ENCODE data around the gene TKFC.
A peak's percentile ranks its signal among the peaks of the same experiment; 100 is the strongest.

TKFC gene

DNA sequence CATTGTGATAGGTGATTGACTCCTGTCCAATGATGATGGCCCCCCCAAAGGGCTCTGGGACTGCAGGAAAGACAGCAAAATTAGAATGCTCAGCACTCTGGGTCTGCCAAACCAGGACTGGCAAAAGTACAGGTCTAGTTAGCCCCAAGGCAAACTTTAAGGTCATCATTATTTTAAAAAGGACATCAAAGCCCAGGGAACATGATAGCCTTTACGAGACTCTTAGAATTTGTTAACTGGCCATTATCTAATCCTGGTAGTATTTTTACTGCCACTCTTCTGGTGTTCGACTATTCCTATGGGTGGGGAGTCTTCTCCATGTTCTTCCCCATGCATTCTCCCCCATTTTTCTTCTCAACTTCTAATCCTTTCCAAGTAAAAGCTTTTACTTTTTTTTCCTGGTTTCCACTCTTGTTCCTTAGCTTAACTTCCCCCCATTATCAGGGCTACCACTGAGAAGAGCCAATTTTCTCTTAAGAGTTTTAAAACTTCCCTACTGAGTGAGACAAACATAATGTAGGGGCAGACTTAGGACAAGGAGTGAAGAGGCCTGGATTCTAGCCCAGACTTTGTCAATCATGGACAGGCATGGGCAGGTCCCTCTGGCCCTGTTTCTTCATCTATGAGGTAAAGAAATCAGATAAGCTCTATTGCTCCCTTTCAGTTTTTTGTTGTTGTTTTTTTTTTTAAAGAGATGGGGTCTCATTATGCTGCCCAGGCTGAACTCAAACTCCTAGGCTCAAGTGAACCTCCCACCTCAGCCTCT is 7.2 kb upstream of the TKFC start:
- H3K4me3 ChIP-seq (ENCODE audit: low read length), result no peak overlapping the region
- no peak for DNase-seq (ENCODE audit: low read depth)
- TF ChIP-seq, protein P1, sequence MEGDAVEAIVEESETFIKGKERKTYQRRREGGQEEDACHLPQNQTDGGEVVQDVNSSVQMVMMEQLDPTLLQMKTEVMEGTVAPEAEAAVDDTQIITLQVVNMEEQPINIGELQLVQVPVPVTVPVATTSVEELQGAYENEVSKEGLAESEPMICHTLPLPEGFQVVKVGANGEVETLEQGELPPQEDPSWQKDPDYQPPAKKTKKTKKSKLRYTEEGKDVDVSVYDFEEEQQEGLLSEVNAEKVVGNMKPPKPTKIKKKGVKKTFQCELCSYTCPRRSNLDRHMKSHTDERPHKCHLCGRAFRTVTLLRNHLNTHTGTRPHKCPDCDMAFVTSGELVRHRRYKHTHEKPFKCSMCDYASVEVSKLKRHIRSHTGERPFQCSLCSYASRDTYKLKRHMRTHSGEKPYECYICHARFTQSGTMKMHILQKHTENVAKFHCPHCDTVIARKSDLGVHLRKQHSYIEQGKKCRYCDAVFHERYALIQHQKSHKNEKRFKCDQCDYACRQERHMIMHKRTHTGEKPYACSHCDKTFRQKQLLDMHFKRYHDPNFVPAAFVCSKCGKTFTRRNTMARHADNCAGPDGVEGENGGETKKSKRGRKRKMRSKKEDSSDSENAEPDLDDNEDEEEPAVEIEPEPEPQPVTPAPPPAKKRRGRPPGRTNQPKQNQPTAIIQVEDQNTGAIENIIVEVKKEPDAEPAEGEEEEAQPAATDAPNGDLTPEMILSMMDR (conservative IDR thresholded peaks at IDR 0.05; ENCODE audit: low read length), result no peak

DNA sequence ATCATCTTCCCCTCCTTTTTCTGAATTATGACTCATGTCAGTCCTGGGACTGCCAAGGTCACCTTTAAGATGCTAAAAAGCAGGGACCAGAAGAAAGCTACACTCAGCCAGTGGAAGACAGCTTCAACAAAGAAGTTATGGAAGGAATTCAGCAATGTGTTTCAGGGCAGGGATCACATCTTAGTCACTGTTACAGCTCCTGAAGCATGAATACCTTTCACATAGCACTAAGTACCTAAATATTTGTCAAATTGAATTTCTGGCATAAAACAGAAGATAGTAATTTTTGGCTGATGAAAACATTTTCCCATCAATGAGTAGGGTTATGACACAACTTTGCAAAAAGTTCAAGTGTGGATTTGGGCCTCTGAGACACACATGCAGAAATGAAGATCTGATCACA is 5.4 kb upstream of the TKFC start:
- H3K4me3 ChIP-seq (ENCODE audit: low read length), result no peak overlapping the region
- DNase-seq (ENCODE audit: low read depth), result peak; percentile 76
- TF ChIP-seq, protein P1 (conservative IDR thresholded peaks at IDR 0.05; ENCODE audit: low read length), result no peak

DNA sequence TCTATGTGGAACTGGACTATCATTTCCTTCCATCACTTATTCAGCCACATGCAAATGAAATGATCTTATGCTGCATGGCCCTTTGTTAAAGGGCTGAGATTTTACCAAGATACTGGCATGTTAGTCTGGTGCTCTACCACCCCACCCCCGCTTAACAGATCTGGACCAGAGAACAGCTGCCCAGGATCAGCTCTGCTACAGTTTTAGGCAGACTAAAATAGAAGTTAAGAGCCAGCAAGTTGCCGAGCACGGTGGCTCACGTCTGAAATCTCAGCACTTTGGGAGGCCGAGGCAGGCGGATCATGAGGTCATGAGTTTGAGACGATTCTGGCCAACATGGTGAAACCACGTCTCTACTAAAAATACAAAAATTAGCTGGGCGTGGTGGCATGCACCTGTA is 4.7 kb upstream of the TKFC start:
- TF ChIP-seq, protein P1 (conservative IDR thresholded peaks at IDR 0.05; ENCODE audit: low read length), result no peak
- H3K4me3 ChIP-seq (ENCODE audit: low read length), result no peak overlapping the region
- DNase-seq (ENCODE audit: low read depth), result no peak

DNA sequence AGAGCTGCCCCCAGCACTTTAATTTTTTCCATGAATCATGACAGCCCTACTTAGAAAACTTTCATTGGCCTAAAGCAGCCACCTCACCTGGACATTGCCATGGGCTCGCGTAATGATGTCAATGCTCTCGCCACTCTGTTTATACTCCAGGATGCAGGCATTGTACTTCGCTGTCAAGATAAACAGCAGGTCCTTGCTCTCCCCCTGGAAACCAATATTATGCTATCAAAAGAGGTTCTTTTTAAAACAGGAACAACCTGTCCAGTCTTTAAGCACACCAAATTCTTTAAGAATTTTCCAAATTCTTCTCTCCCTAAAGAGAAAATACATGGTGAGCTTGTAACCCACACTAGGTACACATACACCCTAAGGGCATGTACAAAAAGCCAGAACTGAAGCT is 3.2 kb upstream of the TKFC start:
- TF ChIP-seq, protein P1 (conservative IDR thresholded peaks at IDR 0.05; ENCODE audit: low read length), result no peak
- H3K4me3 ChIP-seq (ENCODE audit: low read length), result no peak overlapping the region
- DNase-seq (ENCODE audit: low read depth), result no peak

DNA sequence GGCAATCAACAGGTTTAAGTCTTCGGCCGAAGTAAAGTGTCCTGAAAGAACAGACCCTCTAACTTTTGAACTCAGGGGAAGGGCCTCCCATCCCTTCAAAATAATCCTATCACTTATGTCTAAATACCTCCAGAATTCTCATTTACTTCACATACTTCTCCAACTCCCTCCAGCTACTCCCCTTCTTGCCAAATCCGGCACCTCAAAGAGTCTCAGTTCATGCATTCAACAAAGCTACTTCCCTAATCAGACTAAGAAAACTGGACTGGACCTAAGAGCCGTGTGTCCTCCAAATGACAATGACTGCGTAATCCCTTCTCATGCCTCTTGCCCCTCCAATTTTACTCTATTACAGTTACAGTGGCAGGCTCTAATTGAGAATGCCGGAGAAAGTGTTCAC is 1.4 kb upstream of the TKFC start:
- DNase-seq (ENCODE audit: low read depth), result no peak
- H3K4me3 ChIP-seq (ENCODE audit: low read length), result peak overlapping the region; percentile 90
- TF ChIP-seq, protein P1 (conservative IDR thresholded peaks at IDR 0.05; ENCODE audit: low read length), result no peak

DNA sequence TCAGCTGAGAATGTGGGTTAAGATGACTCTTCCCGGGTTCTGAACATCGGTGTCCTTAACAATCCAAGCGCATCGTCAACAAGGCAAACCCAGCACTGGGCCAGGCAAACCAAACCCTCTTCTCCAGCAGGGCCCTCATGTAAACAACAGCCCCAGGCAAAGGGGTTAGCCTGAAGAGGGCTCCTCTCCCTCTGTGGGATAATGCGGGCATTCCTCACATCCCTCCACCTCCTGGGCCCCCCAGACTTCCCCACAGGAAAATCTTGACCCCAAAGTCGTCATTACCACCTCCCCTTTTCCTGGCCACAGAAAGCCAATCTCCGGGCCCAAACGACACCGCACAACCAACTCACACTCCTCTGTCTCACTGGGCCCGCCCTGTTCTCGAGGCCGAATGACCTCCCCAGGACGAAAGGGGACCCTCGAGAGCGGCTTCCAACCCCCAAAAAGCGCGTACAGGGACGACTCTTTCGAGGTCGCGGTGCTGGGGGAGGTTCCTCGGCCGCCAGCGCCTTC is 689 bp upstream of the TKFC start:
- TF ChIP-seq, protein P1 (conservative IDR thresholded peaks at IDR 0.05; ENCODE audit: low read length), result peak; percentile 19; the same call in 1 of the 2 replicates
- peak; percentile 41 for DNase-seq (ENCODE audit: low read depth)
- peak overlapping the region; percentile 90 for H3K4me3 ChIP-seq (ENCODE audit: low read length)
